SU-DHL-6 (cell line): ENCODE data around the gene IGFBP3.

Source experiments
- EZH2phosphoT487 ChIP-seq: fragments of 200-600 bp; sonication (generic), shearing (Covaris generic); conservative IDR thresholded peaks from 2 replicates; pipeline ENCODE4 v1.6.1; 2018; ENCODE audit warnings: mild to moderate bottlenecking, antibody characterized with exemption, low read length, moderate library complexity, mixed read lengths
- TF ChIP-seq, protein P1 (sequence below): fragments of 200-600 bp; sonication (generic); IDR thresholded peaks from one replicate; pipeline ENCODE4 v1.5.1; 2017; ENCODE audit warnings: antibody characterized with exemption, mild to moderate bottlenecking, low read length, moderate library complexity; ENCODE audit not compliant: insufficient read depth, poor library complexity, severe bottlenecking

DNA sequence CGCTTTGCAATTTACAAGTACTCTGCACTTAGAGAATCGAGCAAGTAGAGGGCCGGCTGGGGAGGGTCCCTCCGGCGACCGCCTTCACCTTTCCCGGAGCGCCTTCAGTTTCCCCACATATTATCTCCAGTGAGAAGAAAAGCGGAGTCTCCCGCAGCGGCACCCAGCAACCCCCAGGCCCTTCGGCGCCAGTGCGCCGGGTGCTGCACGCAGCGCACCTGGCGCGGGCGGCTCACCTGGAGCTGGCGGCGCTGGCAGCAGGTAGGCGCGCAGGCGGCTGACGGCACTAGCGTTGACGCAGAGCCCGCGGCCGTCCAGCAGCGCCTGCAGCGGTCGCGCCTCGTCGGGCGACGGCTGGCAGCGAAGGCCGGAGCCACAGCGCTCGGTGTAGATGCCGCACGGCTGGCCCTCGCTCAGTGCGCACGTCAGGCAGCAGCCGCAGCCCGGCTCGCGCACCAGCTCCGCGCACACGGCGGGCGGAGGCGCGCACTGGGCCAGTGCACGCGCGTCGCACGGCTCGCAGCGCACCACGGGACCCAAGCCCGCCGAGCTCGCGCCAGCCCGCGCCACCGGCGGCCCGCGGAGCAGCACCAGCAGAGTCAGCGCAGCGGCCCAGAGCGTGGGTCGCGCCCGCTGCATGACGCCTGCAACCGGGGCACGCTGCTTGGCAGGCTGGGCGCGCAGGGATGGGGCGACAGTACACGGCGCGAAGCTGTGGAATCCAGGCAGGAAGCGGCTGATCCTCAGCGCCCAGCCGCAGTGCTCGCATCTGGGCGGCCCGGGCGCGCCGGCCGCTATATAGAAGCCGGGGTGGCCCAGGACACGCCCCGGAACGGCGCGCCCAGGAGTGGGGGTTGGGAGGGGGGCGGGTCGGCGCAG, at the start of gene IGFBP3:
- TF ChIP-seq, protein P1, sequence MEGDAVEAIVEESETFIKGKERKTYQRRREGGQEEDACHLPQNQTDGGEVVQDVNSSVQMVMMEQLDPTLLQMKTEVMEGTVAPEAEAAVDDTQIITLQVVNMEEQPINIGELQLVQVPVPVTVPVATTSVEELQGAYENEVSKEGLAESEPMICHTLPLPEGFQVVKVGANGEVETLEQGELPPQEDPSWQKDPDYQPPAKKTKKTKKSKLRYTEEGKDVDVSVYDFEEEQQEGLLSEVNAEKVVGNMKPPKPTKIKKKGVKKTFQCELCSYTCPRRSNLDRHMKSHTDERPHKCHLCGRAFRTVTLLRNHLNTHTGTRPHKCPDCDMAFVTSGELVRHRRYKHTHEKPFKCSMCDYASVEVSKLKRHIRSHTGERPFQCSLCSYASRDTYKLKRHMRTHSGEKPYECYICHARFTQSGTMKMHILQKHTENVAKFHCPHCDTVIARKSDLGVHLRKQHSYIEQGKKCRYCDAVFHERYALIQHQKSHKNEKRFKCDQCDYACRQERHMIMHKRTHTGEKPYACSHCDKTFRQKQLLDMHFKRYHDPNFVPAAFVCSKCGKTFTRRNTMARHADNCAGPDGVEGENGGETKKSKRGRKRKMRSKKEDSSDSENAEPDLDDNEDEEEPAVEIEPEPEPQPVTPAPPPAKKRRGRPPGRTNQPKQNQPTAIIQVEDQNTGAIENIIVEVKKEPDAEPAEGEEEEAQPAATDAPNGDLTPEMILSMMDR: no peak
- TF ChIP-seq EZH2phosphoT487: no peak
